Stimulated activated CD4-positive, alpha-beta T cell treated with anti-CD3 and anti-CD28 coated beads, Interleukin-2, amount 100 ng/mL, for 24 hours (primary cell): ENCODE measurements around the gene MAML3.

Experiments used
- DNase-seq, 2 donors: peaks; one replicate each; pipeline ENCODE4 v3.0.0-alpha.2; 2020

The MAML3 gene

DNA sequence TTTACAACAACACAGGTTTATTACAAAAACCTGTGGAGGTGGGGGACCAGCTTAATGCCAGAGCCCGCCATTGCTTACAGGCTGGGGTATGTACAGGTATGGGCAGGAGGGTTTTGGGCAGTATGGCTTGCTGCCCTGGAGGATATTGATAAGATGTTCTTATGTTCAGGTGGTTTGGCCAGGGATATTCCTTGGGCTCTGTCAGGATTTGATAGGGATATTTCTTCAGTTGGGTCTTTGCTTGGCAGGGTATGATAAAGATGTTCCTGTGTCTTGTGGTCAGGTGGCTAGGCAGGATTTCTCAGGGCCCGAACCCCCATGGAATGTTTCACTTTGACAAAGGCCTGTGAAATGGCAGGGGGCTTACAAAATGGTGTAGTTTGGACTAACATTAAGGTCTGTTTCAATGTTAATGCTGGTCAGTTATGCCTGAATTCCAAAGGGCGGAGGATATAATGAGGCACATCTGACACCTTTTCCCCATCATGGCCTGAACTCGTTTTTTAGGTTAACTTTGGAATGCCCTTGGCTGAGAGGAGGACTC is 485.3 kb downstream of the MAML3 start:
- no peak for DNase-seq

DNA sequence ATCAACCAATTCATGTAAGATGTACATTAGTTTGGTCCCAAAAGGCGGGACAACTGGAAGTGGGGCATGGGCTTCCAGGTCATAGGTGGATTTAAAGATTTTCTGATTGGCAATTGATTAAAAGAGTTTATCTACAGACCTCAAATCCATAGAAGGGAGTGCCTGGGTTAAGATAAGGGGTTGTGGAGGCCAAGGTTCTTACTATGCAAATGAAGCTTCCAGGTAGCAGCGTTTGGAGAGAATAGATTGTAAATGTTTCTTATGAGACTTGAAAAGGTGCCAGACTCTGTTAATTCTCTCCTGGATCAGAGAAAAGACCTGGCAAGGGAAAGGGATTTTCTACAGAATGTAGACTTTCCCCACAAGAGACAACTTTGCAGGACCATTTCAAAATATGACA is 485.9 kb downstream of the MAML3 start:
- no peak for DNase-seq
